ENCODE measurements around the gene VEZF1.
"Not testable (repeated sequence)": the region's sequence is repeated elsewhere in the genome, so short reads cannot be mapped to it uniquely, and the experiment has no call there.

The VEZF1 gene

DNA sequence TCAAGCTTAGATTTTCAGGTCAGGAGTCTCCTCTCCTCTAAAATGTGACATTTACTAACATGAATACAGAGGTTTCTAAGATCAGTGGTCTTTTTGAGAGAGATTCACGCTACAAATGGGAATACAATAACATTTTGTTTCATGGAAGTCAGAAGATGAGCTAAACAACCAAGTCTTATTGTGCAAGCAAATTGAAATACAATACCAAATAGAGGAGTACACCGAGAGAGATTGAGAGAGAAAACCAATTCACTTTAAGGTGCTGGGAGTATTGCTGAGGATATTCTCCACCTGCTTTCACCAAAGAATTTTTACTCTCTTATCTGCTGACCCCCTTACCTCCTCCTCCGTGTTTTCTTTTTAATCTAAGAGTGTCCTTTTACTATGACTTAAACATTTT is 11.5 kb downstream of the VEZF1 start:
- peaks cover 62% of the 10 kb centered on the region for H3K36me3 ChIP-seq (replicated peaks)

DNA sequence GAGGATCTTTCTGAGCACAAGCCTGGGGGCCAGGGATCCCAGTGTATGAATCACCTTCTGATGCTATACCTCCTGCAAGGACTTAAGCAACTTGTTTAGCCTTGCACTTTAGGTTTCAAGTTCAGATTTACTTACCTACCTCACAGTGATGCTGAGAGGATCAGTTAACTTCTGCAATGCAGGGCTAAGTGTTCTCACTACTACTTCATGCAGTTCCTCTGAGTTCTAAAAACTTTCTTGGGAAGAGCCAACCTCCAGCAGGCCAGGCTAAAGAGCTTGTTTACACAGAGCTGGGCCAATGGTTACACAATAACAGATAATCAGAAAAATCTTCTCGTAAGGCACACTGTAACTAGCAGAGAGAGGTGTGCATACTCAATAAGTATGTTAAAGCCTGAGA is 13.0 kb downstream of the VEZF1 start:
- no peaks in the 10 kb centered on the region for H3K4me1 ChIP-seq
- no peaks in the 10 kb centered on the region for H3K9me3 ChIP-seq
- in situ Hi-C loops (cut with MboI; ENCODE audit: low sequenced_read_pairs), result no loop called here
- no peak overlapping the region for H3K4me3 ChIP-seq
- no peaks in the 10 kb centered on the region for H3K27me3 ChIP-seq (ENCODE audit: low read depth)
- no peak for DNase-seq (ENCODE audit: low spot score in 2 of 2)
- H3K36me3 ChIP-seq (replicated peaks), result peaks cover 57% of the 10 kb centered on the region

More for the DNA sequence above, 11.5 kb downstream of the VEZF1 start:
- DNase-seq (ENCODE audit: low spot score in 2 of 2), result no peak
- Histone ChIP-seq H3K27me3 (ENCODE audit: low read depth) (no peaks in the 10 kb centered on the region), H3K4me1 (no peaks in the 10 kb centered on the region), H3K4me3 (no peak overlapping the region), H3K9me3 (no peaks in the 10 kb centered on the region)
- in situ Hi-C loops (cut with MboI; ENCODE audit: low sequenced_read_pairs), result no loop called here

DNA sequence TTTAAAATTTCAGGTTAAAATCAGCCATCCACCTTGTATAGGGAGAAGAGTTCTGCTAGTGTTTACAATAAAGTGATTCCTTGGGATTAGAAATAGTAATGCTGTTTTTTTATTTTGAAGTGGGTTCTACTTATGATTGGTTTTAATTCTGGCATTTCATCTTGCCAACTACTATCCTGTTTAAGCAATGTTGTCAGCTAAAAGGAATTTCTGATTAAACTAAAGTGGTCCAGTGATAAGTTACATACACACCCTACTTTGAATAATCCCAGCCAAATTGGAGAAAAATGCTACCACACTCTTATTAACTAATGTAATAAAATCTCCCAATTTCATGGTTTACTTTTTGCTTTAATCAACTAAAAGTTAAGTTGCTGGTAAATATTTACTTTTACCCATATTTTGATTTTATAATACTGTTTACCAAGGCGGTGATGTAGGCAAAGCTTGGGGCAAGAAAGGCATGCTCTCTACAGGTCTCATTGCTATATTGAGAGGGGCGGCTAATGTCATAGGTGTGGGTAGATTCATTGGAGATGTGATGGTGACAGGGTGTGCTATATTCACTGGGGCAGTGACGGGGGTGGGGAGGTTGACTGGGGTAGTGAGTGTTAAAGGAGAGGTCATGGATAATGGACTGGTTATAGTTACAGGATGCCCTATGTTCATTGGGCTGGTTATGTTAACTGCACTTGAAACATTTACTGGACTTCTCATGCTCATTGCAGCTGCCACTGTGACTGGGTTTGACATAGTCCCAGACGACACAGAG is 13.8 kb downstream of the VEZF1 start:
- H3K4me1 ChIP-seq; H3K4me3 ChIP-seq; DNase-seq (ENCODE audit: low spot score in 2 of 2); H3K27me3 ChIP-seq (ENCODE audit: low read depth); in situ Hi-C loops (cut with MboI; ENCODE audit: low sequenced_read_pairs); H3K9me3 ChIP-seq: not testable (repeated sequence)
- H3K36me3 ChIP-seq (replicated peaks), result peaks cover 55% of the 10 kb centered on the region

DNA sequence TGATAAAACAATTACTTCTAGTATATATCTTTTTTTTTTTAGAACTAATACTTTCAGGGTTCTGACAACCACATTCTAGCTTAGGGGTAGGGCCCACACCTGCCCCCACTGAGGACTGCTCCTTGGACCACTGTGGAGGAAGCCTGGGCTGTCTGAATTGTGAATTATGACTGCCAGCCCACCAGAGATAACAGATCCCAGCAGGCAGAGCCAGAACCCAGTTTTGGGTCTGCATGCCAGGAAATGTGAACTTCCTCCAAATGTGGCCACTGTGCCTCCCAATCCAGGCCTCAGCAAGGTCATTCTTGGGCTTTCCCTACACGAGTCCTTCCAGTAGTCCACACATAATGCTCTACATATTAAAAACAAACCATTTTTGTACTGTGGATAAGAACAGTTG is 15.9 kb downstream of the VEZF1 start:
- peak in 1 of 2 experiments; percentile 3 for DNase-seq (ENCODE audit: low spot score in 2 of 2)
- H3K36me3 ChIP-seq (replicated peaks), result peaks cover 39% of the 10 kb centered on the region
- no peaks in the 10 kb centered on the region for H3K27me3 ChIP-seq (ENCODE audit: low read depth)
- no peaks in the 10 kb centered on the region for H3K9me3 ChIP-seq
- H3K4me3 ChIP-seq, result no peak overlapping the region
- no peaks in the 10 kb centered on the region for H3K4me1 ChIP-seq
- in situ Hi-C loops (cut with MboI; ENCODE audit: low sequenced_read_pairs), result no loop called here

DNA sequence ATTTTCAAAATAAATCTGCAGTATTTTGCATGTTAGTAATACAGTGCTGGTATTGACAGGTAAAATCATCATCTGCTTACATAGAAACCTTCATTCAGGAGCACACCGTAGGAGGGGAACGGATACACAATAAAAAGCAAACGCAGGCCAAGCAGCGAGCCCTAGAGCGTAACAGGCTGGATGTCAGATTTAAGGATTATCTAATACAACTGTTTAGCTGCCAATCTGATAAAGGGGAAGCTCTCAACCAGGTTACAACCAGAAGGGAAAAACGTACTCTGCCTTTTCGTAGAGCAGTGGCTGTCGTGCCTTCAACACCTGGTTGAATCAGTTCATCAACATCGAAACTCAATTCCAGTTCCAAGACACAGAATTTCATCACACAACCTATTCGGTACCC is 16.5 kb downstream of the VEZF1 start:
- Histone ChIP-seq H3K9me3 (no peaks in the 10 kb centered on the region), H3K4me3 (no peak overlapping the region), H3K27me3 (ENCODE audit: low read depth) (no peaks in the 10 kb centered on the region), H3K4me1 (no peaks in the 10 kb centered on the region), H3K36me3 (replicated peaks) (peaks cover 33% of the 10 kb centered on the region)
- in situ Hi-C loops (cut with MboI; ENCODE audit: low sequenced_read_pairs), result no loop called here
- no peak for DNase-seq (ENCODE audit: low spot score in 2 of 2)

DNA sequence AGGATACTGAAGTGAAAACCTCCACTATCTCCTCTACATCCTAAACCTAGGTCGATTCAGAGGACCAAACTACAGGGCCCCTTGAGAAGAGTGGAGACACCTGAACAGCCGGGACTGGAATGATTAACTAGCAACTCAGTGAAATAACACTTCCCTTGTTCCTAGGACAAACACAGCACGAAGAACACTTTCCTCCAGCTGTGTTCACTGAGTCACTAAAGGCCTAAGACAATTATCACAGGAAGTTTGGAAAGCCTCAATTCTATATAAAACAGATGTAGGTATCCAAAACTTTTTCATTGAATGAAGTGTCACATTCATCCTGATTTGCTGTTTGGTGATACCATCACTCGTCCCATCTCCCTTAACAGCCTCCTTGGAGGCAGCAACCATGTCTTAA is 17.3 kb downstream of the VEZF1 start:
- H3K36me3 ChIP-seq (replicated peaks), result peaks cover 25% of the 10 kb centered on the region
- no peaks in the 10 kb centered on the region for H3K4me1 ChIP-seq
- H3K4me3 ChIP-seq, result no peak overlapping the region
- in situ Hi-C loops (cut with MboI; ENCODE audit: low sequenced_read_pairs), result no loop called here
- no peaks in the 10 kb centered on the region for H3K27me3 ChIP-seq (ENCODE audit: low read depth)
- no peaks in the 10 kb centered on the region for H3K9me3 ChIP-seq
- no peak for DNase-seq (ENCODE audit: low spot score in 2 of 2)

DNA sequence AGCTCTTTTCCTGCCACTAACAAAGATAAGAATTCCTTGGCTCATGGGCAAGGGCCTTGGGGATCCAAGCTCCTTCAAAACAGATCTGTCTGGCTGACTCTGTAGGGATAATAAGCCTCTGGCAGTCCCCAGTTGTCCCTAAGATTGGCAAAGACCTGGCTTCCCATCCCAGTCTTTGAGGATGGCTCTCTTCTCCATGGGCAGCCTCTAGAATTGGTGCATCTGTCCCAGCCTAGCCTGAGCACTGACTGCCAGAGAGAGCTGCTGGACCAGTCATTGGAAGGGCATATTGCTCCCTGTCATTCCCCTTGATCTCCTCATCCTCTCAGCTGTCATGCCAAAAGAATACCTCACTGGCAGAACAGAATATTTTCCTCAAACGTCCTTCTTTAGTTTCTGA is 19.6 kb downstream of the VEZF1 start:
- no peaks in the 10 kb centered on the region for H3K9me3 ChIP-seq
- peaks cover 4% of the 10 kb centered on the region; the same call in 1 of the 2 replicates for H3K36me3 ChIP-seq (replicated peaks)
- H3K4me3 ChIP-seq, result no peak overlapping the region
- H3K4me1 ChIP-seq, result no peaks in the 10 kb centered on the region
- DNase-seq (ENCODE audit: low spot score in 2 of 2), result no peak
- no peaks in the 10 kb centered on the region for H3K27me3 ChIP-seq (ENCODE audit: low read depth)
- in situ Hi-C loops (cut with MboI; ENCODE audit: low sequenced_read_pairs), result no loop called here

DNA sequence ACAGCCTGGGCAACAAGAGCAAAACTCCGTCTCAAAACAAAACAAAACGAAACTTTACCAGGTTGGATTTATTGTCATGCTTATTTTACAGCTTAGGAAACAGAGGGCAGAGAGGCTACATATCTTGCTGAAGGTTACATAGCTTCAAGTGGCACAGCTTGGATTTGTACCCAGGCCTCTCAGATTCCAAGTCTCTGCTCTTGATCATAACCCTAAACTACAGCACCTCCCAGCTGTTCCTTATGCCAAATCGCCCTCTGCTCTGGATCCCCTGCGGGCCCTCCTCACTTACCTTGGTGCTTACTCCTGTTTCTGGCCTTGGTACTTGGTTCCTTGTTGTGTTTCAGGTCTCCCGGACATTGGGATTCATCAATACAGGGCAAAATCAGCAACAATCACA is 21.2 kb downstream of the VEZF1 start:
- in situ Hi-C loops (cut with MboI; ENCODE audit: low sequenced_read_pairs), result no loop called here
- Histone ChIP-seq H3K4me1 (no peaks in the 10 kb centered on the region), H3K9me3 (no peaks in the 10 kb centered on the region), H3K4me3 (no peak overlapping the region), H3K27me3 (ENCODE audit: low read depth) (no peaks in the 10 kb centered on the region), H3K36me3 (replicated peaks) (no peaks in the 10 kb centered on the region)
- DNase-seq (ENCODE audit: low spot score in 2 of 2), result no peak

DNA sequence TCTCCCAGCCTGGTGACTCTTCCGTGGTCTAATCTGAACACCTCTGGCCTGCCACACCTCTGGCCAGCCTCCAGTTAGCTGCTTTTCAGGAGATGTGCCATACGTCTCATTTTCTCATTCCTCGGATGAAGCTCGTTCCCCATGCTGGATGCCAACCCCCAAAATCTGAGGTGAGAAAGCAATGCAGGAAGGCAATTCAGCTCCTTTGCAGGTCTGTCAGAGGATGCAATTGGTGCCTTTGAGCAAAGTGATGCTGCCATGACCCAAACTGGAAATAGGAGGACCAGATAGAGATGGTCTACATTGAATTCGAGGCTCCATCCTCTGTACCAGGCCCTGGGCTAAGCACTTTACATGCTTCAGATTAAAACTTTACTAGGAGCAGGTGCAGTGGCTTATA is 21.8 kb downstream of the VEZF1 start:
- Histone ChIP-seq H3K27me3 (ENCODE audit: low read depth) (no peaks in the 10 kb centered on the region), H3K4me1 (no peaks in the 10 kb centered on the region), H3K36me3 (replicated peaks) (no peaks in the 10 kb centered on the region), H3K9me3 (no peaks in the 10 kb centered on the region), H3K4me3 (no peak overlapping the region)
- no peak for DNase-seq (ENCODE audit: low spot score in 2 of 2)
- in situ Hi-C loops (cut with MboI; ENCODE audit: low sequenced_read_pairs), result no loop called here

DNA sequence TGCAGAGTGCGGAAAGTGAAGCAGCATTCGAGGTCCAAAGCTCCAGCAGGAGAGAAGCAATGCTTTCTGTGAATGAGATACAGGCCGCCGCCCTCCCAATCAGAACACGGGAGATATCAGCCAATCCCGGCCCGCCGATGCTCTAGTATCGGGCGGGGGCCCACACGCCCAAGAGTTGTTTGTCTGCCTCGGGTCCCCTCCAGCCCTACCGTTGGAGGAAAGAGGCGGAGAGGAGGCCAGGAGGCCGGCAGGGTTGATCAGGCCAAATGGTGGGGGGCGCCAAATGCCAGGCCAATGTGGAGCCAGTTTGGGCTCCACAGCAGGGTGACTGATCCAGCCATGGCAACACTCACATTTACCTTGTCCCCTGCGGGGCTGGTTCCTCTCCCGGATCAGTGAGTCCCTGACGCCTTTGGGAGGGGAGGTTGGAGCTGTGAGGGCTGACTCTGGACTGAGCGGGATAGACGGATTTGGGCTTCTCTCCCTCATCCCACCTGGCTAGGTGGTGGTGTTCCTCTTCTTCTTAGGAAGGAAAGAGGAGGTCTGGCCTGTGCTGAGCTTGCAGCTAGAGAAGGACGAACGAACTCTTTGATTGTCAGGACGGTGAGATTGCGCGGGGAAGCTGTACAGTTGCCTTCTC is 22.4 kb downstream of the VEZF1 start:
- H3K36me3 ChIP-seq (replicated peaks), result no peaks in the 10 kb centered on the region
- in situ Hi-C loops (cut with MboI; ENCODE audit: low sequenced_read_pairs), result no loop called here
- no peak overlapping the region for H3K4me3 ChIP-seq
- no peaks in the 10 kb centered on the region for H3K4me1 ChIP-seq
- no peaks in the 10 kb centered on the region for H3K9me3 ChIP-seq
- H3K27me3 ChIP-seq (ENCODE audit: low read depth), result no peaks in the 10 kb centered on the region
- DNase-seq (ENCODE audit: low spot score in 2 of 2), result no peak

DNA sequence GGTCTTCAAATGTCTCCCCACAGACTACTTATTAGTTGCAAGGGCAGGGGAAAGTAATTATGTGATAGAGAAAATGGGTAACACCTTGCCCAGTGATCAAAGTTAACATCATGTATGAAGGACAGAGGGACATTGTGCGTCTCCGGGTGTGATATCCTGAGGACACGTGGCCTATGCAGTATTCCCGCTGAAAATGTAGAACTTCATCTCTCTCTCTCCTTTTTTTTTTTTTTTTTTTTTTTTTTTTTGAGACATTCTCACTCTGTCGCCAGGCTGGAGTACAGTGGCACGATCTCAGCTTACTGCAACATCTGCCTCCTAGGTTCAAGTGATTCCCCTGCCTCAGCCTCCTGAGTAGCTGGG is 24.9 kb downstream of the VEZF1 start:
- no peak for DNase-seq (ENCODE audit: low spot score in 2 of 2)
- in situ Hi-C loops (cut with MboI; ENCODE audit: low sequenced_read_pairs), result no loop called here
- no peaks in the 10 kb centered on the region for H3K4me1 ChIP-seq
- H3K4me3 ChIP-seq, result no peak overlapping the region
- no peaks in the 10 kb centered on the region for H3K27me3 ChIP-seq (ENCODE audit: low read depth)
- no peaks in the 10 kb centered on the region for H3K36me3 ChIP-seq (replicated peaks)
- no peaks in the 10 kb centered on the region for H3K9me3 ChIP-seq

DNA sequence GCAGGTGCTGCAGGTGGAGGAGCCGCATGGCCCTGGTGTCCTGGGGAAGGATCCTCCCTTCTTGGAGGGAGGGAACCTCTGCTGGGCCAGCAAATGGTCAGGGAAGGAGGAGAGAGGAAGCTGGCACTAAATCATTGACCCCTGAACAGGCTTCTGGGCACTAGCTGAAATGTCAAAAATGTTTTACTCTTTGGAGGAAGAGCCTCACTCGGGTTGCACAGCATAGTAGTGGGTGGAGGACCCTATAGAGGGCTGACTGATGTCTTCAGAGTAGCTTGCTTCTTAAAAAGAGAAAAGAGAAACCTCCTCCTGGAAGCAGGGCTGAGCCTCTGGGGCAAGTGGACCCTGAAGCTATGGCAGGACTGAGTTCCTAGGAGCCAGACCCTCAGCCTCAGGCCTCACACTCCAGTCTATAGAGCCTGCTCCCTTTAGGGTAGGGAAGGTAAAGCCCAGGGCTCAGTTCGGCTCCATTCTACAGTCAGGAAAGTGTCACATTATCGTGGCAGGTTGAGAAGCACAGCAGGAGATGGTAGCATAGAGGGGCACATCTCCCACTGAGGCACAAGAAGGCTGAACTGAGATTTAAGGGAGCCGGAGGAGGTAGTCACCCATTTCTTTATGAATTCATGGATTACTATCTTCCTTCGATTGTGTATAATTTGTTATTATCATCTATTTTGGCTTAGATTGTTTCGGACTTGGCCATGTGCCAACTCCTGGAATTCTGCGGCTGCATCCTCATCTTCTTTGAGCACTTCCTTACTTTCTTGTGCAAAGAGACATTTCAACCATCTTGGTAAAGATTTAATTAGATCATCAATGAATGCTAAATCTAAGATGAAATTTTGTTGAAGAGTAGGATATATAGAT is 25.5 kb downstream of the VEZF1 start:
- Histone ChIP-seq H3K4me1 (no peaks in the 10 kb centered on the region), H3K36me3 (replicated peaks) (no peaks in the 10 kb centered on the region), H3K27me3 (ENCODE audit: low read depth) (no peaks in the 10 kb centered on the region), H3K4me3 (no peak overlapping the region), H3K9me3 (no peaks in the 10 kb centered on the region)
- in situ Hi-C loops (cut with MboI; ENCODE audit: low sequenced_read_pairs), result no loop called here
- DNase-seq (ENCODE audit: low spot score in 2 of 2), result no peak

DNA sequence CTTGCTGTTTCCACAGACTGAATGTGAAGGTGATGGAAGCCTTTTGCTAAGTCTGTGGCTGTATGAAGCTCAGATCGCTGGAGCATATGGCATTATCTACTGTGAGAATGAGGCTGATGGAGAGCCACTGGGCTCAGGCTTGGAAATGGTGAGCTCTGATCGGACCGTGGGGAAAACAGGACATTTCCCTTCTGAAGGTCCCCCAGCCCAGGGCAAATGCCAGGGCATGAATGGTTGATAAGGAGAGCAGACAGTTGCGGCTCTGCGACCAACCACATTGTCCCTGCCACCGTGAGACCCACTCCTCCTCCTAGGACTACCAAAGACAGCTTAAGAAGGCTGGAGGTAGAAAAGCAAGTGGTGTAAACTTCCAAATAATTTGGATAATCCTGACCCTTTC is 28.1 kb downstream of the VEZF1 start:
- Histone ChIP-seq H3K9me3 (no peaks in the 10 kb centered on the region), H3K4me1 (peaks cover 11% of the 10 kb centered on the region), H3K4me3 (no peak overlapping the region), H3K36me3 (replicated peaks) (no peaks in the 10 kb centered on the region), H3K27me3 (ENCODE audit: low read depth) (no peaks in the 10 kb centered on the region)
- in situ Hi-C loops (cut with MboI; ENCODE audit: low sequenced_read_pairs), result no loop called here
- no peak for DNase-seq (ENCODE audit: low spot score in 2 of 2)

DNA sequence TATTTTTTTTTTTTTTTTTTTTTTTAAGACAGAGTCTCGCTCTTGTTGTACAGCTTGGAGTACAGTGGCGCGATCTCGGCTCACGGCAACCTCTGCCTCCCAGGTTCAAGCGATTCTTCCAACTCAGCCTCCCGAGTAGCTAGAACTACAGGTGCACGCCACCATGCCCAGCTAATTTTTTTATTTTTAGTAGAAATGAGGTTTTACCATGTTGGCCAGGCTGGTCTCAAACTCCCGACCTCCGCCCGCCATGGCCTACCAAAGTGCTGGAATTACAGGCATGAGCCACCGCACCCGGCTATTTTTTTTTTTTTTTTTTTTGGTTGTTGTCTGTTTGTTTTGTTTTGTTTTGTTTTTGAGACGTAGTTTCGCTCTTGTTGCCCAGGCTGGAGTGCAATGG is 29.7 kb downstream of the VEZF1 start:
- H3K36me3 ChIP-seq (replicated peaks); DNase-seq (ENCODE audit: low spot score in 2 of 2); H3K9me3 ChIP-seq; in situ Hi-C loops (cut with MboI; ENCODE audit: low sequenced_read_pairs); H3K27me3 ChIP-seq (ENCODE audit: low read depth); H3K4me3 ChIP-seq: not testable (repeated sequence)
- peaks cover 18% of the 10 kb centered on the region for H3K4me1 ChIP-seq

Data from HAP-1 (cell line).